IPS DF 6.9 (cell line): ENCODE results near the gene PTGER2.

Source experiments
- DNase-seq: peaks from one replicate; pipeline ENCODE4 v3.0.0-alpha.2; 2013; ENCODE audit warnings: low read depth, low spot score
- H3K27ac ChIP-seq: one replicate; pipeline ENCODE4 v1.5.1; 2013; ENCODE audit warnings: low read length, control low read depth
- H3K27me3 ChIP-seq: 2 replicates; pipeline ENCODE4 v1.6.1; 2013; ENCODE audit warnings: mild to moderate bottlenecking, low read length; ENCODE audit not compliant: control insufficient read depth, insufficient read depth
- H3K36me3 ChIP-seq: 2 replicates; pipeline ENCODE4 v1.6.1; 2013; ENCODE audit warnings: low read length; ENCODE audit not compliant: control insufficient read depth, insufficient read depth
- H3K4me1 ChIP-seq: 2 replicates; pipeline ENCODE4 v1.6.1; 2013; ENCODE audit warnings: low read length; ENCODE audit not compliant: control insufficient read depth, insufficient read depth
- H3K4me3 ChIP-seq: 2 replicates; pipeline ENCODE4 v1.5.1; 2013; ENCODE audit warnings: mild to moderate bottlenecking, low read length
- H3K9me3 ChIP-seq: 2 replicates; pipeline ENCODE4 v1.6.1; 2013; ENCODE audit warnings: low read length, inconsistent platforms; ENCODE audit not compliant: control insufficient read depth, insufficient read depth
- WGBS: extraction: QIAGEN DNeasy Blood & Tissue Kit; methylation state at CpG from one replicate; pipeline ENCODE4 v1.1.7; 2013; ENCODE audit warnings: mixed read lengths, missing lambda C conversion rate; ENCODE audit not compliant: insufficient read length, insufficient coverage; 5-methylcytosine and 5-hydroxymethylcytosine counted together

The PTGER2 gene

DNA sequence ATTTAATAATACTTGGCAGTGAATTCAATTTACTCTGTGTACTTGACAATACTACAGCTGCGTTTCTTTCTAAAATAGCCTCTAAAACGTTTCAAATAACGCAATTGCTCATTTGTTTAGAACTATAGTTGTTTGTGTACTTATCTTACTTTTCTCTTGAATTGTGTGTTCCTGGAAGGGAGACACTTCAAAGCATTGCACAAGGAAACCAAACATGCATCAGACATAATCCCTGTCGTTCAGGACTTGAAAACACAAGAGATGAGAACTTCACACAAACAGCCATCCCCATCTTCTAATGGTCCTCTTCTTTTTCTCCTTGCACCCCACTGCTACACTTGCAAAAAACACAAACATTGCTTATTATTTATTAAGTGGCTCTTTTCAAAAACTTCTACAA is 38.5 kb downstream of the PTGER2 start:
- Histone ChIP-seq H3K9me3 (no peaks in the 10 kb centered on the region), H3K27ac (no peak overlapping the region), H3K27me3 (no peaks in the 10 kb centered on the region), H3K36me3 (no peaks in the 10 kb centered on the region), H3K4me1 (no peaks in the 10 kb centered on the region), H3K4me3 (no peak overlapping the region)
- WGBS = no CpG with 5 or more reads among the region's 4 CpGs
- DNase-seq = no peak

DNA sequence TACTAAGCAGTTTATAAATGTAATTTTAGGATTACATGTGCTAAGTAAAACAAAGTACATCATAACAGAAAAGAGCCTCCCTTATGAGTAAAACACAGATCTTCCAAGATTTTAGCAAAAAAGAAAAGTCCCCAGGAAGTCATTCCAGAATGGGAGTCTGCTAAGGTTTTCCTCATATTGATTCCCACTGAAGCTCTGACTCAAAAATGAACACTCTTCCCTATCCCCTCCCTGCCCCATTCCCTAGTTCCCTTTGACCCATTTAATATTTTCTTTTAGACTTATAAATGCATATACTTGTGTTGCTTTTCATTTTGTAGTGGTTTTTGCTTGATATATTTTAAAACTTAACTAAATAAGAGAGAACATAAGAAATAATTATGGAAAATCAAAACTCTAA is 40.1 kb downstream of the PTGER2 start:
- Histone ChIP-seq H3K4me1 (no peaks in the 10 kb centered on the region), H3K27me3 (no peaks in the 10 kb centered on the region), H3K4me3 (no peak overlapping the region), H3K36me3 (no peaks in the 10 kb centered on the region), H3K27ac (no peak overlapping the region), H3K9me3 (no peaks in the 10 kb centered on the region)
- DNase-seq = no peak

DNA sequence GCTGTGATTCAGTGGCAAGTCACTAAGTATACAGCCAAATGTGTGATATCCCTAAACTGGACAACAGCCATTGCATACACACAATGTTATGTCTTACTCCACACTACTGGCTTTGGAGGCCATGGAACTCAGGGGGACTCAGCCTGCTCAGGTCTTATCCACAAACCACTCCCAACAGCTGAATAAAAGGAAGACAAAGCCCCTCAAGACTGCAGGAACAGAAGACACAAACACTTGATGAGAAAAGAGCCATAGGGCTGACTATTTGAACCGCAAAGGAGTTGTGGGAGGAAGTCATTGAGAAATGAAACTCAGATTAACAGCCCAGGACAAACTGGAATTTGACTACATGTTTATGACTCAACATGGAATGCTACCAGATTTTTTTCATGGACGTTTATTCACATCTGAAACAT is 40.9 kb downstream of the PTGER2 start:
- H3K27ac ChIP-seq = no peak overlapping the region
- no peaks in the 10 kb centered on the region for H3K36me3 ChIP-seq
- no peak overlapping the region for H3K4me3 ChIP-seq
- H3K27me3 ChIP-seq = no peaks in the 10 kb centered on the region
- no peak for DNase-seq
- H3K9me3 ChIP-seq = no peaks in the 10 kb centered on the region
- WGBS = no CpG with 5 or more reads among the region's 2 CpGs
- H3K4me1 ChIP-seq = no peaks in the 10 kb centered on the region

DNA sequence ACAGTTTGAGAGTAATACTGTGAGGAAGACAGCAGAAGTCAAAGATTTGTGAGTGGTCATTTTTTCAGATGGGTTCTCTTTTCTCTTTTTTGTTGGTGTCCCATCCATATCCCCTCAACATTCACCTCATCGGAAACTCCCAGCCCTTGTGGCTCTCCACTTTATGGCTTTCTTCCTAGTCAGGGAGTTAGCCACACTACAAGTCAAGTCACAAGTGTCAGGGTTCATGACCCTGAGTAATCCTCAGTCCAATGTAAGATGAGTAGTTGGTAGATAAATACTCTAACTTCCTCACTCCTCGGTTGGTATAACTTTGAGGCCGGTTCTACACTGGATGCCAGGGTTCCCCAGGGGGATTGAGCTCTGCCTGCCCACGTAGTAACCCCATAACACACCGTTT is 41.4 kb downstream of the PTGER2 start:
- no peaks in the 10 kb centered on the region for H3K4me1 ChIP-seq
- no peak overlapping the region for H3K27ac ChIP-seq
- no peak overlapping the region for H3K4me3 ChIP-seq
- no peak for DNase-seq
- no peaks in the 10 kb centered on the region for H3K36me3 ChIP-seq
- H3K27me3 ChIP-seq = no peaks in the 10 kb centered on the region
- no peaks in the 10 kb centered on the region for H3K9me3 ChIP-seq
- WGBS = no CpG with 5 or more reads among the region's 5 CpGs

DNA sequence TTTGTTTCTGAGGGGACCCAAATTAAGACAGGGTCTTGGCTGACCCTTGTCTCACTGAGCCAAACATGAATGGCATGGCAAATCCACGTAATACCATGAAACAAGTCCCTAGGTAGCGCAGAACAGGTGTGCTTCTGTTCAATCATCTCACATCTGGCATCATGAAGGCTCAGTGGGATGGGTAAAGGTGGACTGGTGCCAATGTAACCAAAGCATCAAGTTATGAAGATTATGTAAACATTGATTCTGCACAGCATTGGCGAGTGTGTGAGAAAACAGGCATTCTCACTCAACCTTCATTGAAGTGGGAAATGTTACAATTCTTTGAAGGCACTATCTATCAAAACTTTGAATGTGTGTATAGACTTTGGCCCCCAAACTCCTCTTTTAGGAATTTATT is 41.9 kb downstream of the PTGER2 start:
- Histone ChIP-seq H3K9me3 (no peaks in the 10 kb centered on the region), H3K27me3 (no peaks in the 10 kb centered on the region), H3K4me1 (no peaks in the 10 kb centered on the region), H3K27ac (no peak overlapping the region), H3K36me3 (no peaks in the 10 kb centered on the region), H3K4me3 (no peak overlapping the region)
- DNase-seq = no peak
- no CpG with 5 or more reads among the region's 3 CpGs for whole genome bisulfite sequencing

DNA sequence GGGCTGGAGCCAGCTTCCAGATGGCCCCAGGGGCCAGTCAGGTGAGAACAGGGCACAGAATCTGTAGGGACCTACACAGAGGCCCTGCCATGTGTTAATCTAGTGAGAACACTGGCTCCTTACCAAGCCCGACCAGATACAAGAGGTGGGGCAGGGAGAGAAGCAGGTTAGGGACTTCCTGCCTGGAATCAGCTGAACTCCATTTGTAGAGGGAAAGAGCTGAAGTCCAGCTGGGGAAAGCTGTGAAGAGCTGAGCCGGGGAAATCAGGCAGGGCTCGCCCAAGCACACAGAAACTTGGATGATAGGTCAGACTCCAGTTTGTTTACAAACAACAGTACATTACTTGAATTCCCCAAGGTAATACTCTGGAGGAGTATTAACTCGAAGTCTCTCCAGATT is 46.7 kb downstream of the PTGER2 start:
- Histone ChIP-seq H3K4me3 (no peak overlapping the region), H3K4me1 (no peaks in the 10 kb centered on the region), H3K36me3 (no peaks in the 10 kb centered on the region), H3K27me3 (no peaks in the 10 kb centered on the region), H3K27ac (no peak overlapping the region), H3K9me3 (no peaks in the 10 kb centered on the region)
- no peak for DNase-seq
- no CpG with 5 or more reads among the region's 4 CpGs for whole genome bisulfite sequencing

DNA sequence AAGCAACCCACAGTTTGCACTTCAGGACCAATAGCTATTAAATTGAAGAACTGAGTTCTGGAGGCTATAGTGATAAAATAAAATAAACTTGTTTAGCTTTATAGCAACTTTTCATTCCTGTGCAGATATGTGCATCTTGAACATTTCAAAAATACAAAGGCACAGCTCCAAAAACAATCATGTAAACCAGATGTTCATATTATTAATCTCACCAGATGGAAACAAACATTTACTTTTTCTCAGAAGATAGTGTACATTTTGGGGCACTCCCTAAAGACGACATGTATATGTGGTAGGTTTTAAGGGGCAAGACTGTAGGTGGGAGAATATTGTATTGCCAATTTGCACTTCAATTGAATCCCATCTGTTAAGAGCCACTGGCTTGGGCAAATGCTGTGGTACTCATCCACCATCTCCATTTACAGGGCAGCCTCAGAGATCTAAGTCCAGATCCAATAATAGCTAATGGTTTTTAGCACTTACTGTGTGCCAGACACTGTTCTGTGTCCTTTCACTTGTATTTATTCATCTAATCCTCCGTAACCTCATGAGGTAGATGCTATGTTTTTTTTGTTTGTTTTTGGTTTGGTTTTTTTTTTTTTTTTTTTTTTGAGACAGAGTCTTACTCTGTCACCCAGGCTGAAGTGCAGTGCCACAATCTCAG is 49.1 kb downstream of the PTGER2 start:
- Histone ChIP-seq H3K27me3 (no peaks in the 10 kb centered on the region; the same call in 1 of the 2 replicates), H3K27ac (no peak overlapping the region), H3K36me3 (no peaks in the 10 kb centered on the region), H3K4me1 (no peaks in the 10 kb centered on the region), H3K4me3 (no peak overlapping the region), H3K9me3 (no peaks in the 10 kb centered on the region)
- DNase-seq = no peak
- WGBS = no CpG with 5 or more reads among the region's 2 CpGs

DNA sequence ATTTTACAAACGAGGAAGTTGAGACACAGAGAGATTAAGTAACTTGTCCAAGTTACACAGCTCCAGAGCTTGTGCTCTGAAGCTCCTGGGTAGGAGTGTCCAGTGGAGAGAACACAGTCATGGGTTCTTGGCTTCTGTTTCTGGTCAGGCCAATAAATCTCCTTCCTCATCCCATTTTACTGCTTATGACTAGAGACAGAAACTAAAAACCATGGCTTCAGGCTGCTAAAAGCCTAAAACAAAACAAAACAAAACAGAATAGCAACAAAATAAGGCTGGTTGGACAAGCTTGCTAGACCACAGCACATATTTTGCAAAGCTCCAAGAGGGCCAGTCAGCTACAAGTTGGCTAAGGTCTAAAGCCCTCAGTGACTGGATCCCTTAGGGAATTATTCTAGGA is 49.8 kb downstream of the PTGER2 start:
- Histone ChIP-seq H3K27ac (no peak overlapping the region), H3K36me3 (no peaks in the 10 kb centered on the region; the same call in 1 of the 2 replicates), H3K9me3 (no peaks in the 10 kb centered on the region), H3K4me3 (no peak overlapping the region), H3K4me1 (no peaks in the 10 kb centered on the region), H3K27me3 (no peaks in the 10 kb centered on the region; the same call in 1 of the 2 replicates)
- no CpG with 5 or more reads among the region's 1 CpG for WGBS
- DNase-seq = no peak

DNA sequence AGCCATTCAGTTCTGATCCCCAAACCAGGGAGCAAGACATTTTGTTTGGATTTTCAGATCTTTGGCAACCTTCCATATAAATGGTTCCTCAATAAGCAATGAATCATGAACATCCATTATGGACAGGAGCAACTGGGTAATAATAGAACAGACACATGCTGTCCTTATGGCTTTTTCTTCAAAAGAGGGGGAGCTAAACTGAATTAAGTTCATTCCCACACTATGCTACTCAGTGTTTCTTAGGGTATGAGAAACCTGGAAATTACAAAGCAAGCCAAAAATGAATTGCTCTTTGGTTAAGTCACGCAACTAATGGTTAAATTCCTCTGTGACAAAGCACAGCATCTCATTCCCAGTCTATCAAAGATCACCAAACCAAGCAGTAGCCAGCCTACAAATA is 51.0 kb downstream of the PTGER2 start:
- Histone ChIP-seq H3K27ac (no peak overlapping the region), H3K4me3 (no peak overlapping the region), H3K4me1 (no peaks in the 10 kb centered on the region), H3K36me3 (no peaks in the 10 kb centered on the region; the same call in 1 of the 2 replicates), H3K27me3 (no peaks in the 10 kb centered on the region; the same call in 1 of the 2 replicates), H3K9me3 (no peaks in the 10 kb centered on the region)
- WGBS = no CpG with 5 or more reads among the region's 1 CpG
- no peak for DNase-seq

DNA sequence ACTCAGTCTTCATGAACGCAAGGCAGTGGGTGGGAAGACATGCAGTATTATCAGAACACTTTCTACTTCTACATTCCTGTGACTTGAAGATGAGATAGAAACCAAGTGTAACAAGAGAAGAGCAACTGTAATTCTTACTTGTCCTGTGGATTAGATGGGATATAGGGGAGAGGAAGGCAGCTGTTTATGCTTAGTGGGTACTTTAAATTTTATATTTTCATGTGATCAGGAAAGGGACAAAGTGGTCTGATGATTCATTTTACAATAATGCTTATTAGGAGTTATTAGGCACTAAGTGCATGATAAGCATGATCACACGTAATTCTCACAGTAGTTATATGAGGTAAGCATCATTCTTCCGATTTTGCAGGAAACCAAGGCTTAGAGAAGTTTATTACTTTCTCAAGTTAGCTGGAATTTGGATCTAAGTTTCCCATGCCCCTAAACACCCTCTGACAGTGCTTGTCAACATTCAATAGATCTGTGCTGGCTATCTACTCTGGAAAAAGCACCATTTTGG is 52.7 kb downstream of the PTGER2 start:
- H3K4me3 ChIP-seq = no peak overlapping the region
- H3K27me3 ChIP-seq = no peaks in the 10 kb centered on the region; the same call in 1 of the 2 replicates
- no peak overlapping the region for H3K27ac ChIP-seq
- no peaks in the 10 kb centered on the region for H3K9me3 ChIP-seq
- H3K4me1 ChIP-seq = no peaks in the 10 kb centered on the region
- WGBS = no CpG with 5 or more reads among the region's 3 CpGs
- no peak for DNase-seq
- H3K36me3 ChIP-seq = no peaks in the 10 kb centered on the region; the same call in 1 of the 2 replicates

DNA sequence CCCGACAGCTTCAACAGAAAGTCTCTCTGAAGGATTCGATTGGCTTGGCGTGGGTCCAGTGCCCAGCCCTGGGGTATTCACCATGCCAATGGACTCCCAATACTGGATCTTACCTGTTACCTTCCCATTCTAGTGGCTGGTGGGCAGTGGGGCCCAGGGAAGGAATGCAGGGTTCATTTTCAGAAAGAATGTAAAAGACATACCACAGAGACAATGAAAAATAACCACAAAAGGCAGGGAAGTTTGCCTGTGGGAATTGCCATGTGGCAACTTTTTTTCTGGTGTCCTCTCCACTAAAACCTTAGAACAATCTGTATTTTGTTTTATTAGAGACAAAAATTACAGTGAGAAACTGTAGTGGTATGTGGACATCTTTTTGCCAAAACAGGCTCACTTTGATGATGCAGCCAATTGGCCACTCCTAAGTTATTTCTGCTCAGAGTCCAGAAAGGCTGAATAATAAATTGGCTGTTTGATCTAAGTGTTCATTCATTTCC is 55.2 kb downstream of the PTGER2 start:
- no peak for DNase-seq
- Histone ChIP-seq H3K27me3 (no peaks in the 10 kb centered on the region; the same call in 1 of the 2 replicates), H3K4me3 (no peak overlapping the region), H3K36me3 (no peaks in the 10 kb centered on the region; the same call in 1 of the 2 replicates), H3K9me3 (no peaks in the 10 kb centered on the region), H3K4me1 (no peaks in the 10 kb centered on the region), H3K27ac (no peak overlapping the region)
- WGBS = no CpG with 5 or more reads among the region's 3 CpGs
